SW 1271 (cell line): ENCODE data around the gene LUZP1.

ENCODE experiments used
- DNase-seq, 2 experiments: peaks; one replicate each; lab custom pipeline; 2025; lab: John Stamatoyannopoulos, UW

LUZP1 gene

GRCh38 chr1:23152966-23153684 lies 15.5 kb downstream of the LUZP1 start:
- no peak for DNase-seq

DNA sequence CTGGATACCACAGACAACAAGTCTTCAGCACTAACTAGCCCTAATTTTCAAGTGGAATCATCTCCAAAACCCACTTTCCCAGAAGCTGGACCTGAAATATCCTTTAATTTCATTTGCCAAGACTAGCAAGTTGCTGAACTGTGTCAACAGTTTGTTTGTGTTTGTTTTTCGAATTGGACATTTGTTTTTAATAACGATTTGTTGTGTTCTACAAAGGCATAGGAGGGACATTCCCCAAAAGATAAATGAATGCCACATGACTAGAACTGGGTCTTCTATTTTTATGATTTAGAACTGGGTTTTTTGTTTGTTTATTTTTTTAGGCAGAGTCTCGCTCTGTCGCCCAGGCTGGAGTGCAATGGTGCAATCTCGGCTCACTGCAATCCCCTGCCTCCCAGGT lies 17.9 kb downstream of the LUZP1 start:
- no peak for DNase-seq

- DNase-seq: no peak
Measured at GRCh38 chr1:23150125-23150524, 18.5 kb downstream of the LUZP1 start.

DNA sequence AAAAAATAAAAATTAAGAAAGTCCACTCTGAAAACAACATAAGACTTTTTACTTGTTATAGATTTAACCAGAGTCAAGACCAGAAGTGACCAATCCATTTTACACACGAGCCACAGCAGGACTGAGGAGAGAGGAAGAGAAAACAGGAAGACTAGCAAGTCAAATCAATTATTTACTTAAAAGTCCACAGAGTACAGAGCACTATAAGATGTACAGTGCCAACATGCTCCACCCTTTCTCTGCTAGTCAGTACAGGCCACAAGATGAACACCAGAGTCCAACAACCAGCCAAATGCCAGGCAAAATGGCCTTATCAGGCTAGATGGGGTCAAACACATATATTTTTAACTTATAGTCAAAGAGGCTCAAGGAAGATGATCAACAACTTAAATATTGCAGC lies 19.5 kb downstream of the LUZP1 start:
- no peak for DNase-seq

DNA sequence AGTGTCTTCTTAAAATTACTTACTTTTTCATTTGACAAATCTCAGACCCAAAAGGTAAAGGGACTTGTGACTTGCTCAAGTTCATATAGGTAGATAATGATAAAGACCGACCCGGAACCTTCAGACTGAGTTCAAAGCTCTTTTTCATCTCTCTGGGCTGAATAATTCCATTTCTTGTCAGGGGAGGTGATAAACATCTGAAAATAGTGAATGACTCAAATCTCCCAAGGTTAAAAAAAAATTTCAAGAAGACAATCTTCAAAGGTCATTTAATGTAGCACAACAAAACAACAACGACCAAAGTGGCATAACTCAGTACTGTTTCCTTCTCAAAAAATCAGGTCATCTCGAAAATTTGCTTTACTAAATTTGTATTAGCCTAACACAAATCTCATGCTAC lies 20.6 kb downstream of the LUZP1 start:
- DNase-seq: no peak

DNA sequence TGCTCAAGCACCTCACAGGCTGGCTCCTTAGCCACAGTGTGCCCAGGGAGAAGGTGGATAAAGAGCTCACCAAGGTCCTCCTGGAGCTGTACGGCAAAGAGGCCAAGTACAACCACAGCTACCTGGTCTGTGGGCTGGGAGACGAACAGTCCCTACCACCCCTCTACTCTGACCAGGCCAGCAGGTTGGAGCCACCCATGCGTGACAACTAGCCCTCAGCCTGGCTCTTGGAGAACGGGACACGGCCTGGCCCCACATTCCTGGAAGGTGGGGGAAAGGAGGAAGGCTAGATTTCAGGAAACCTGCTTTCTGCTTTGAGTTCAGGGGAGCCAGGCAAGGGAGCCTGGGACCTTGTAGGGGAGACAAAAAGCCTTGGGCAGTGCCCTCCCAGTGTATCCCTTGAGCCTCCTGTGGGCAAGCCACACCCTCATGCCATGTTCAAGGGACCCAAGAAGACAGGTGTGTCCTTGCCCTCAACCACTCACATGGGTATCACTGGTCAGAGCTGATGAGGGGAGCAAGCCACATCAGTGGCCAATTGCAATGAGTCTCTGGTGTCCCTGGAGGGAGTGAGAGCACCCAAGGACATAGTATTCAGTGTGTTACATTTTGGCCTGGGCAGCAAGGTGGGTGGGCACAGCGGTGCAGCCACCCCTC lies 27.6 kb downstream of the LUZP1 start:
- DNase-seq: no peak

DNA sequence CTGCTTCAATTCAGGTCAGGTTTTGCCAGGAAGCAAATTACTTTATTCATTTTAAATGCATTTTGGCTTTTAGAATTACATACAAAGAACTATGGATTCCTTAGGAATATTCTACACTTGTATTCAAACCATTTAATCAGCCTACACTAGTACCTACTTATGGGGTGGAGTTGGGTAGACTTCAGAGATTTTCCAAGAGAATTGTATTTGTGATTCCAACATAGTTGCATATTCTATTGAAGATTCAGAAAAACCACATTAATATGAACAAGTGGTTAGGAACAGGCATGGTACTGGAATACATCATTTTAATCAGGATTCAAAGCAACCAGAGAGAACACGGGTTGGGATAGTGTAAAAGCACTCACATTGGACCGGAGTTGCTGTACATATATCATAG lies 33.4 kb downstream of the LUZP1 start:
- no peak for DNase-seq

- DNase-seq: no peak
Measured at GRCh38 chr1:23134055-23134454, 34.6 kb downstream of the LUZP1 start.

DNA sequence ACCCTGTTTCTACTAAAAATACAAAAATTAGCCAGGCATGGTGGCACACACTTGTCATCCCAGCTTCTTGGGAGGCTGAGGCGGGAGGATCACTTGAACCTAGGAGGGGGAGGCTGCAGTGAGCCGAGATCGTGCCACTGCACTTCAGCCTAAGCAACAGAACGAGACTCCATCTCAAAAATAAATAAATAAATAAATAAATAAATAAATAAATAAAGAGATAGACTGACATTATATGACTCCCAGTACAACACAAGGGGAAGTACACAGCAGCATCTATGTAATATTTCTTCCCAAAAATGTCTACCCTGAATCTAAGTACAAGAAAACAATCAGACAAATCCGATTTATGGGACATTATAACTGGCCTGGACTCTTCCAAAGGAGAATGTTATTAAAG lies 35.1 kb downstream of the LUZP1 start:
- DNase-seq: no peak

DNA sequence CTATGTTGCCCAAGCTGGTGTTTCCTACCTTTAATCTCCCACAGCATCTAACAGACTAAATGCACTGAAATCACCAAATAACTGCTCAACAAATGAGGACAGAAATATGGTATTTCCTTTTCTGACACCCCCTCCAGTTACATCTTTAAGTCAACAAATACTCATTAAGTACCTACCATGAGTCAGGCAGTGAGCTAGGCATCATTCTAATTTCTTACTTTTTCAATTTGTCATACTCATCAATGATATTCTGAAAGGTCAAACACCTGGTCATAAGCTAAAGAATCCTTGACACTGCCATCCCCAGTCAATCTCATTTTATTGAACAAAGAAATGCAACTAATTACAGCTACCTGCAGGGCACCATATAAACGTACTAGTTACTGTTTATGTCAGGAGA lies 36.6 kb downstream of the LUZP1 start:
- DNase-seq: no peak

- DNase-seq: no peak
Measured at GRCh38 chr1:23129846-23130245, 38.8 kb downstream of the LUZP1 start.

DNA sequence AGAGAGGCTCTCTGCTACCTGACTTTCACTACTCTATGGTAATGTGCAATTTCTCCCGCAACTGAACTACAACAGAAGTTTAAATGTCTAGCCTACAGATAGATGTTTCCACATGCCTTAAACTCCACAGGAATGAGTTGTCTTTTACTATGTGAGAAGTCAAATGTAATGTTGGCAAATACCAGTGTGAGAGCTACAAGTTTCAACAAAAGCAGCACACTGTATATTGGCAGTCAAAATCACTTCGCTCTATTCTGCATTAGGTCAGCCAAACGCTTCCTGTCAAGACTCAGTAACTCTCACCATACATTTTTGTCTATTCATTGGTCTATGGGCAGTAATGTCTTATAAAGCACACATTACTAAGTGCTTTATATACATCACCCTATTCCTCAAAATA lies 41.9 kb downstream of the LUZP1 start:
- DNase-seq: no peak

DNA sequence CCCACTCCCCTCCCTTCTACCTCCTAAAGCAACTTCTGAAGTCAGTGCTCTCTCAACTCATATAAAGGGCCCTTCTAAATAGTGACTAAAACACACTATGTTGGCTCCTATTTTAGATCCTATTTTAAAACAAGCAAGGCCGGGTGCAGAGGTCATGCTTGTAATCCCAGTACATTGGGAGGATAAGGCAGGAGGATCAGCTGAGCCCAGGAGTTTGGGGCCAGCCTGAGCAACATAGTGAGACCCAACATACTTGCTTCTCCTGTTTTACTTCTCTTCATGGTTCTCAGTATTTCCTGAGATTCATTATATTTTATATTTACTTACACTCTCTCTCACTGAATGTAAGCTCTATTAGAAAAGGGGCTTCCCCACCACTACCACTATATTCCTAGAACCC lies 42.5 kb downstream of the LUZP1 start:
- no peak for DNase-seq

DNA sequence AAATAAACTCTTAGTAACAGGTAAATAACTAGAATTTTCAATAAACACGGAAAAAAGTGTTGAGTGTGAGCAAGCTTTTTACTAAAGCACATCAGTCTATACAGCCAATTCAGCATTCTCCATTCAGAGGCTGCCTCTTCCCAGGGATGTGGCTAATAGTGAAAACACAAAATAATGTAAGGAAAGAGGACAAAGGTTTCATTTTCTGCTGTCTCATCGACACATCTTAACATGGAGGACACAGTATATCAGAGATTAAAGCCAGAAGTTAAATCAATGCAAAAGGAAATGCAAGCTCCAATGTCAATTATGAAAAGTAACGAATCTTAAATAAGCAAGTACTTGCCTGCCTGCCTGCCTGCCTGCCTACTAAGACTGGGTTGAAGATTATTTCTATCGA lies 43.2 kb downstream of the LUZP1 start:
- DNase-seq: no peak

GRCh38 chr1:23124259-23125026 lies 44.2 kb downstream of the LUZP1 start:
- no peak for DNase-seq

- DNase-seq: no peak
Measured at GRCh38 chr1:23123528-23123927, 45.1 kb downstream of the LUZP1 start.

GRCh38 chr1:23122796-23123195 lies 45.9 kb downstream of the LUZP1 start:
- DNase-seq: no peak

- no peak for DNase-seq
Measured at GRCh38 chr1:23122023-23122748, 46.5 kb downstream of the LUZP1 start.

DNA sequence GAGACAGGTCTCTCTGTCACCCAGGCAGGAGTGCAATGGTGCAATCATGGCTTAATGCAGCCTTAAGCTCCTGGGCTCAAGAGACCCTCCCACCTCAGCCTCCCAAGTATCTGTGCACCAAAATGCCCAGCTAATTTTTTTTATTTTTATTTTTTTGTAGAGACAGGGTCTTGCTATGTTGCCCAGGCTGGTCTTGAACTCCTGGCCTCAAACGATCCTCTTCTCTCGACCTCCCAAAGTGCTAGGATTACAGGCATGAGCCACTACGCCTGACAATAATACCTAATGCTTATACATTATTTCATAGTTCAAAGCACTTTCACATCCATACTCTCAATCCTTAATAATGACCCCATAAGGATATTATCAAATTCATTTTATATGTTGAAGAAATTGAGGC lies 48.3 kb downstream of the LUZP1 start:
- DNase-seq: no peak

- DNase-seq: peak; percentile 15 to 41
Measured at GRCh38 chr1:23118957-23119792, 49.5 kb downstream of the LUZP1 start.

DNA sequence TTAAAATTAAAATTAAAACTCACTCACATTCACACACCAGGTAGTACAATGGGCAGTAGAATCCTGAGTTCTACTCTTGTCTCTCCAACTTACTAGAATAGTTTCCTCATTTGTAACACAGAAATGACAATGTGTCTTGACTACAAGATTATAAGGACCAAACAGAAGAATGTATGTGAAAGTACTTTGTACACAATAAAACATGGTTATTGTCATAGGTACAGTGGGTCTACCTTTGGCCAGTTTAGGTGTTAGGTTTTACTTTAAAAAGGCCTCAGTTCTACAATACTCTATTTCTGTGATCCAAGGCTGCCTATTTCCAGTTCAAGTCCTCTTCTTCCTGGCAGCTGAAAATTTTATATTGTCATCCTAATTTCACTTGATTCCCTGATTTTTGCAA lies 50.2 kb downstream of the LUZP1 start:
- DNase-seq: no peak
